Thyroid gland (tissue), 4 donors: ENCODE measurements around the gene RALGAPB.

Source experiments
- POLR2A ChIP-seq, 2 donors: fragments of 450-650 bp; IDR thresholded peaks; one replicate each; pipeline ENCODE4 v1.6.1; 2017; ENCODE audit warnings: antibody characterized with exemption in 2 of 2, mild to moderate bottlenecking in 2 of 2, moderate library complexity in 1 of 2
- TF ChIP-seq, protein P1 (sequence below), 6 experiments: fragments of 200-600 bp in 3 of 6; fragments of 450-650 bp in 3 of 6; sonication (generic) in 3 of 6; IDR thresholded peaks; one replicate each; pipeline ENCODE4 v1.5.1; 2016 to 2019; ENCODE audit warnings: antibody characterized with exemption in 6 of 6, mild to moderate bottlenecking in 2 of 6, inconsistent platforms in 1 of 6, moderate library complexity in 1 of 6

DNA sequence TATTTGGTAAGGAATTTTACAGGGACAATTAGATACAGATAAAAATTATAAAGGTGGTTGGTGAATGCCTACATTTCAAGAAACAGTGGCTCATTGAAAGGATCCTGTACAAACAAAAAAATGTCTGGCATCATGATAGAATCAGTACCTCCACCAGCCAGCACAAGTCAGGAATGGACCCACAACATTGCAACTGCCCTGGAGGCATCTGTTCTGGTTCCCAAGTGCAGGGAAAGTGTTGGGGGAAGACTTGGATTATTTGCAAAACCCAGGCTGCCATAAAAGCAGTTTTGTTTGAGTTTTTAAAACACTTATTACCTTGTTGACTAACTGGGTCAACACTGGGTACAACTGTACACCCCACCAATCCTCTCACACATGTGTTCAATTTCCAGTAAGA, 153.3 kb downstream of the RALGAPB start:
- TF ChIP-seq, protein P1, sequence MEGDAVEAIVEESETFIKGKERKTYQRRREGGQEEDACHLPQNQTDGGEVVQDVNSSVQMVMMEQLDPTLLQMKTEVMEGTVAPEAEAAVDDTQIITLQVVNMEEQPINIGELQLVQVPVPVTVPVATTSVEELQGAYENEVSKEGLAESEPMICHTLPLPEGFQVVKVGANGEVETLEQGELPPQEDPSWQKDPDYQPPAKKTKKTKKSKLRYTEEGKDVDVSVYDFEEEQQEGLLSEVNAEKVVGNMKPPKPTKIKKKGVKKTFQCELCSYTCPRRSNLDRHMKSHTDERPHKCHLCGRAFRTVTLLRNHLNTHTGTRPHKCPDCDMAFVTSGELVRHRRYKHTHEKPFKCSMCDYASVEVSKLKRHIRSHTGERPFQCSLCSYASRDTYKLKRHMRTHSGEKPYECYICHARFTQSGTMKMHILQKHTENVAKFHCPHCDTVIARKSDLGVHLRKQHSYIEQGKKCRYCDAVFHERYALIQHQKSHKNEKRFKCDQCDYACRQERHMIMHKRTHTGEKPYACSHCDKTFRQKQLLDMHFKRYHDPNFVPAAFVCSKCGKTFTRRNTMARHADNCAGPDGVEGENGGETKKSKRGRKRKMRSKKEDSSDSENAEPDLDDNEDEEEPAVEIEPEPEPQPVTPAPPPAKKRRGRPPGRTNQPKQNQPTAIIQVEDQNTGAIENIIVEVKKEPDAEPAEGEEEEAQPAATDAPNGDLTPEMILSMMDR (IDR thresholded peaks at IDR 0.05): no peak
- TF ChIP-seq POLR2A (IDR thresholded peaks at IDR 0.05): no peak
